Activated naive CD4-positive, alpha-beta T cell treated with anti-CD3 and anti-CD28 coated beads, Interleukin-2, amount 50 U/mL, for 16 hours (primary cell): Measurements from ENCODE around the gene SCAMP5.
A peak's percentile ranks its signal among the peaks of the same experiment; 100 is the strongest.

Experiments used
- DNase-seq: peaks from one replicate; pipeline ENCODE4 v3.0.0-alpha.2; 2020

Gene SCAMP5

DNA sequence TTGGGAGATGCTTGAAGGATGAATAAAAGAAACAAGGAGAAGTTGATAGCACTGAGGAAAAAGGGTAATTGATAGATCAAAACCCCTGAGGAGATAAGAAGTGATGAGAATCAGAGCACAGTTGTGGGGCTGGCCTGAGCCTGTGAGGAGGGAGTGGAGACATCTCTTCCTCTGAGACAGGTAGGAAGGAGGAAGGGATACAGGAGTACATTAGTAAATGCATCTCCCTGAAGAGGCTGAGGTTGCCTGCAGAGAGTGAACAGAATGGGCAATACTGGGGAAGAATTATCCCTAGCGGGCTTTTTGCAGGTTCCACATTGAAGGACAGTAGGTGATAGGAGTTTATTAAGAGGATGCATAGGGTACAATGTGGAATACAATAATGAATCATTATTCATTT is 17.3 kb upstream of the SCAMP5 start:
- DNase-seq, result no peak

DNA sequence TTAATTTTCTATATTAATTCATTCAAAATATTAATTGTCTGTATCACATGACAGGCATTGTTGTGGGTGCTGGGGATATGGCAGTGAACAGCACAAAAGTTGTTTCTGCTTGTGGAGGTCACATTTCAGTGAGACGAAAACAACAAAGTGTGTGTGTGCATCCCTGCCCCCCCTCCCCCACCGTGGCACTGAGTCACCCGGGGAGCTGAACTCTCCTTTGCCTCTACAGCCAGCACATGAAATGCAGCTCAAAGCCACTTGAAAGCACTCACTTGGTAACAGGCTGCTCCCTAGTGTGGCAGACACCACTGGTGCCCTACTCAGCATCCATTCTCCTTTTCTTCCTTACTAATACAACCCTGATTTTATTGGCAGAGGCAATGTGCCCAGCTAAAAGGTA is 16.9 kb upstream of the SCAMP5 start:
- DNase-seq, result peak; percentile 55

DNA sequence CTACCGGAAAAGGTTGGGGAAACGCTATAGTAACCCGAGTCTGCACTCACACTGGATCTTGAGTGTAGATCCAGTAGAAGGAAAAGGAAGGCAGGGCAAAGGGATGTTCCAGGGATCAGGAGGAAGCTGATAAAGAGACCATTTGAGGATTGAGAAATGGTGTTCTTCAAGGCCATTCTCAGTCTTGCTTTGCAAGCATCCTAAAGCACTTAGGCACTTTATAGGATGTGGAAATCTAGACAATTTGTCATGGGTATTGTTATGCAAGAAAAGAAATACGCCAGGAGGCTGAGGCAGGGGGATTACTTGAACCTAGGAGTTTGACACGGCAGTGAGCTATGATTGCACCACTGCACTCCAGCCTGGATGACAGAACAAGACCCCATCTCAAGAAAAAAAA is 13.2 kb upstream of the SCAMP5 start:
- no peak for DNase-seq

DNA sequence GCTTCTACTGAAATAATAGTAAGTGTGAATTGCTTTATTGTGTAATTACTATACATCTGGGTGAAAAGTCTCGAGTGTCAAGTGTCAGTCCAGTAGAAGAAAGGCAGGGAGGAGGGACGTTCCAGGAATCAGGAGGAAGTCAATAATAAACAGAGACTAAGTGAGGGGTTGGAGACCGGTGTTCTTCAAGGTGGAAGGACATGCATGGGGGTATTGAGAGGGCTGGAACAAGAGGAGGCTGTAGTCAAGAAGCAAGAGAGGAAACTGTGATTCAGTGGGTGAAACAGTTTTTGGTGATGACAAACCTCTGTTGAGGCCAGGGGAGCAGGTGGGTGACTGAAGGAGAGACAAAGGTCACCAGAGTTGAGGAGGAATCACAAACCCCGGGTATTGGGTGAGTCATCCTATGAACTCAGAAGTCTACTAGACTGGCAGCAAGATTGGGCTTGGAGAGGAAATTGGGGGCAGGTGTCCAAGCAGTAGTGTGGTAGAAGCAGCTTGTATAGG is 11.6 kb upstream of the SCAMP5 start:
- DNase-seq, result peak; percentile 50

DNA sequence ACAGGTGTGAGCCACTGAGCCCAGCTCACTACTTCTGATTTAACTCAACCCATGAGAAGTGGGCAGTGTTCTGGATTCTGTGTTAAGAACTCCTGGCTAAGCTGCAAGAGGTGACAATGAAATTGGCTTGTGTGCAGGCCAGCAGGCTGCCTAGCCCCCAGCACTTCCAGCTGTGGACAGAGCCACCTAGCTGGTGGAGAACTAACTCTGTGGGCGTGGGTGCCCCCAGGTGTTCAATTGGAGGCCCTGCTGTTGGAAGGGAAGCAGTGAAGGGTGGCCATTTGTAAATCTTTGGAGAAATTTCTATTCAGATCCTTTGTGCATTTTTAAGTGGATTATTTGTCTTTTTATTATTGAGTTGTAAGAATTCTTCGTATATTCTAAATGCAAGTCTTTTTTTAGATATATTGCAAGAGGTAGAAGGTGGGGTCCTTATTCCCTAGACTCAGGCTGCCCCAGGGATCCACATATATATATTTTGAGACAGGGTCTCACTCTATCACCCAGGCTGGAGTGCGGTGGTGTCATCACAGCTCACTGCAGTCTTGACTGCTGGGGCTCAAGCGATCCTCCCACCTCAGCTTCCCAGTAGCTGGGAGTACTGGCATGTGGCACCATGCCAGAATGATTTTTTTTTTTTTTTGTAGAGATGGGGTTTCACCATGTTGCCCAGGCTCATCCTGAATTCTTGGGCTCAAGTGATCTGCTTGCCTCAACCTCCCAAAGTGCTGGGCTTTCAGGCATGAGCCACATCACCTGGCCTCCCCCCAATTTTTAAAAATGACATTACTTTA is 7.2 kb upstream of the SCAMP5 start:
- peak; percentile 38 for DNase-seq

DNA sequence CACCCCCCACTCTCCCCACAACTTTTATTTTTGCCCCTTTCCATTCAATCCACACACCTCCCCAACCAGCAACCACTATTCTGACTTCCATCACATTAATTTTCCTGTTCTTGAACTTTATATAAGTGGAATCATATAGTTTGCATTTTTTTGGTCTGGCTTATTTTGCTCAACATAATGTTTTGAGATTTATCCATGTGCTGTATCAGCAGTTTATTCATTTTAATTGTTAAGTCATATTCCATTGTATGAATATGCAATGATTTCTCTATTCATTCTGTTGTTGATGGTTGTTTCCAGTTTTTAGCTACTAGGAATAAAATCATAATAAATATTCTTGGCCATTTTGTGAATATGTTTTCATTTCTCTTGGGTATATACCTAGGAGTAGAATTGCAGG is 5.8 kb upstream of the SCAMP5 start:
- no peak for DNase-seq

DNA sequence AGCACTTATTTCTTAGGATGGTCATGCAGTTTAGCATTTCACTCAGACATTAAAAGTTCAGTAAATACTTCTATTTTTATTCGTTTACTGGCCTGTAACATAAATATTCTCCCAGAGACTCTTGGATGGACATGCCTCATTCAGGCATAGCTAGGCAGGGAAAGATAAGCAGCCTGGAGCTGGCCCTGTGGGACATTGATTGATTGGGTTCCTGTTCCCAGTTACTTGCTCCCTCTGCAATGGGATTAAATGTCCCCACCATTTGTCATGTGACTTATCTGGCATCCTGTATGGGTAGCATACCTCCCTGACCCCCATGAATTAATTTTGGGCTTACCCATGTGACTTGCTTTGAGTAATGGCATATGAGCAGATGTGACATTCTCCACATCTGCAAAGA is 2.7 kb upstream of the SCAMP5 start:
- no peak for DNase-seq

DNA sequence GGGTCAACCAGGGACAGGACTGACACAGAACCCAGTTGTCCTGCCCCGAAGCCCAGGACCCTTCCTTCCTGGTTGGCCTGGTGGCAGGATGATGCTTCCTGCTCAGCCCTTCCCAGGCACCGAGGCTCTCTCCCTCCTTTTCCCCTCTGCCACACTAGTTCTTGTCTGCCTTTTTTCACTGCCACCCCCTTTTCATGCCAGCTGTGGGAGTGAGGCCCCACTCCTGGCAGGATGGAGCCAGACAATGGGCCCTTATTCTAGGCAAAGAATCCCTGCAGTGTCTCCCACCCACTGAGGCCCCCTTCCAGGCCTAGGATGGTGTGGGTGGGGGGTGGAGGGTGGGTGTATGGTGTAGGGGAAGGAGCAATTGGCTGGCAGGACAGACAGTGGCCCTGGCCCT is 1.1 kb upstream of the SCAMP5 start:
- DNase-seq, result no peak

DNA sequence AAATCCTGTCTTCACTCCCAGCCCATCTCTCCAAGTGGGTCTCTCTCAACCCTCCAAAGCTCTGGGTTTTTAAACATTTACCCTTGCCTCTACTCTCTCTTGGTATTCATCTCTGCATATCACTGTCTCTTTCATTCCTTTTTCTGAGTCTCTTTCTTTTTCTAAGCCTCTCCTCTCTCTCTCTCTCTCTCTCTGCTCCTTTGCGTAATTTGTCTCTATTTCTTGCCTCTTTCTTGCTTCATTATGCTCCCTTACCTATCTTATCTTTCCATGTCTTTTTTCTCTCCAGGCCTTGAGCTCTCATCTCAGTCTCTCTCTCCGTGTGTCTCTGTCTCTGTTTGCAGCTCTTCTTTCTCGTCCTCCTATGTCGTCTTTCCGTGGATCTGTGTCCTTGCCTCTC is 678 bp upstream of the SCAMP5 start:
- no peak for DNase-seq

DNA sequence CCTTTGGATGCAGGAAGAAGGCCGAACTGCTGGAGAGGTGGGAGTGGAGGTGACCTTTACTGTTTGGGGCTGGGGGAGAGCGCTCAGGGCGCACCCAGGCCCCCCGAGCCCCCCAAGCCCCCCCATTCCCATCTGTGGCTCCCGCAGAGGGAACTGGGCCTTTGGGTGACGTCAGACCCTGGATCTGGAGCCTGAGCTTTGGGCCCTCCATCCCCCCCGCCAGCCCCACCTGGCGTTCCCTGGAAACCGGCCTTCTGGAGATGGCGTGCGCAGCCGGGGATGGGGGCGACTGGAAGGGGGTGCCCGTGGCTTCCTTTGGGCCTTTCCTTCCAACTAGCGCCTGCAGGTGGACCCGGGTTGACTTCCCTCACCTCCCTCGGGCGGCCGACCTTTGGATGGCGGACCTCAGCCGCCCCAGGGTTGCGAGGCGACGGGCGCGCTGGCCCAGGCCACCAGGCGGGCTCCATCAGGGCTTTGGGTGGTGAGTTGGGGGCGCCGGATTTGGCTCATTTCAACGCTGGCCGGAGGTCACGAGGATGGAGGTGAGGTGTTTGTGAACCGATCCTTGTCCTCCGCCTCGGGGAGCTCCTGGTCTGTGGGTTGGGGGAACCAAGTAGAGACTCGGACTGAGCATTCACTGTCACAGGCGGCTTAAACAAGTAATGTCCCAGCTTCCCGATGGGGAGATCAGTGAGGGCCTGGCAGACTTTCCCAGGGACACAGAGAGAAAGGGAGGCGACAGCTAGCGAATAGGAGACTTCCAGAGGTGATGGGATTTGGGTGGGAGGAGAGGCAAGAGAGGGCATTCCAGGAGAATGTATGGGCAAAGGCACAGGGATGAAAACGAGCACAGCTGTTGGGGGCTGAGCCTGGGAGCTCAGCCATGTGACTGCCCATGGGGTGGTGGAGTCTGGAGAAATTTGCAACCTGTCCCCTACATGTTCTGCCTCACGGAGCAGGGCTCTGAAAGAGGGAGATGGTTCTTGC is 709 bp downstream of the SCAMP5 start:
- DNase-seq, result peak; percentile 12

DNA sequence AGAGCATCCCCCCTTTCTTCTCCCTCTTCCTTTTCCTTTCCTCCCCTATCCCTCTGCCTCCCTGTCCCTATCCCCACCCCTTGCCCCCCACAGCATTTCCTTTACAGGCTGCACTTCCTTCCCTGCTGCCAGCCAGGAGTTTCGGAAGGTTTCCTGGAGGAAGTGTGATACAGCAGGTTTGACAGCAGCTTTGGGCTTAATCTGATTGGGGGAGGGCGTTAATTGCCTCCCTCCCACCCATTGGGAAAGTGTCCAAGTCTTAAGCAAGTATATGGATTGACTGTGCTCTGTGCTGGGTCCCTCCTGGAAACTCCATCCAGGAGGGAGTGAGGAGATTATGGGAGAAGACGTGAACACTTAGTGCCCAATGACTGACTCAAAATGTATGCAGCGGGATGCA is 1.8 kb downstream of the SCAMP5 start:
- DNase-seq, result no peak

DNA sequence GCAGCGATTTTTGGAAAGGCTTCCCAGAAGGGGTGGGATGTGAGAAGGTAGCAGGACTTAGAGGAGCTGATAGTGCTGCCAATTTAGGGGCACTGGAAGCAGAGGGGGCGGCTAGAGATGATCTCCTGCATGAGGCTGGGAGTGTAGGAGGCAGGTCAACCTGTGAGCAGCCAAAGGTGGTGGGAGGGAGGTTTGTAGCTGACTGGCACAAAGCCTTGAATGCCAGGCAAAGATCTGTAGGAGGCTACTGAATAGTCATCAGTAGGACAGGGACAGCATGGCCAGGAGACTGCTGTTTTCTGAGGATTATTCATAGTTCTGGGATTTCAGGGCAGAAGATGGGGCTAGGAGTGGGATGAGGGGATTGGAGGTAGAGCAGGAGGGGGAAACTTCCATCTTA is 2.2 kb downstream of the SCAMP5 start:
- DNase-seq, result no peak

DNA sequence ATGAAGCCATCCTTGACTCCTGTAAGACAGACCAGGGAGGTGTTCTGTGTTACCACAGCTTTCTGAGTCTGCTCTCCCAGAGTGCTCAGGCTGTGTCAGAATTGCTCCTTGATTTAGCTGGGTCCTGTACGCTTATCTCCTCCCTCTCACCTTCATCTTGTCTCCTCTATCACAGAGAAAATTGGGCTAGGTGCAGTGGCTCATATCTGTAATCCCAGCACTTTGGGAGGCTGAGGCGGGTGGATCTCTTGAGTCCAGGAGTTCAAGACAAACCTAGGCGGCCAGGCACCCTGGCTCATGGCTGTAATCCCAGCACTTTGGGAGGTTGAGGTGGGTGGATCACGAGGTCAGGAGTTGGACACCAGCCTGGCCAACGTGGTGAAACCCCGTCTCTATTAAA is 5.9 kb downstream of the SCAMP5 start:
- no peak for DNase-seq

DNA sequence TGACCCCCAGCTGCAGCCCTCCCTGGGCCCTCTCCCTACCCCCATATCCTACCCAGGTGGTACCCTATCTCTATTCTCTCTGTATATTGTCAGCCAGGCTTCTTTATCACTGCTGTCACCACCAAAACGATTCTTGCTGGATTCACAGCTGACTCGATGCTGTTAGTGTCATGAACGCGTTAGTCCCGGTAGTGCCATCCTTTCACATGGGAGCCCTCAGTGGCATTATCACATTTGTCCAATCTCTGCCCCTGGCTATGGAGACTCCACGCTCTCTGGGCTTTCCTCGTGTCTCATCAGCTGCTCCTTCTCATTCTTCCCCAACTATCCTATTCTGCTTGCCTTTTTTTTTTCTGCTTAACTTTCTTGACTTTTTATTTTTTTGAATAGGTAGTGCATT is 7.0 kb downstream of the SCAMP5 start:
- DNase-seq, result no peak

DNA sequence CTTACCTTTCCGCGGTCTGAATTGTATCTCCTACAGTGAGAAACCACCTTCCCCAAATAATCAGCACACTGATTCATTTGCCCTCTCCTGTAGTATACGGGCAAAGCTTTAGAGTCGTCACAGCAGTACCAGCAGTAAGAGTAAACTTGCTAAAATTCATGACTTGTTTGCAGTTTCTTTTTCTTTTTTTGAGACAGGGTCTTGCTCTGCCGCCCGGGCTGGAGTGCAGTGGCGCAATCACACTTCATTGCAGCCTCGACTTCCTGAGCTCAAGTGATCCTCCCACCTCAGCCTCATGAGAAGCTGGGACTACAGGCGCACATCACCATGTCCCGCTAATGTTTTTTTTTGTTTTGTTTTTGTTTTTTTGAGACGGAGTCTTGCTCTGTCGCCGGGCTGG is 11.9 kb downstream of the SCAMP5 start:
- no peak for DNase-seq

DNA sequence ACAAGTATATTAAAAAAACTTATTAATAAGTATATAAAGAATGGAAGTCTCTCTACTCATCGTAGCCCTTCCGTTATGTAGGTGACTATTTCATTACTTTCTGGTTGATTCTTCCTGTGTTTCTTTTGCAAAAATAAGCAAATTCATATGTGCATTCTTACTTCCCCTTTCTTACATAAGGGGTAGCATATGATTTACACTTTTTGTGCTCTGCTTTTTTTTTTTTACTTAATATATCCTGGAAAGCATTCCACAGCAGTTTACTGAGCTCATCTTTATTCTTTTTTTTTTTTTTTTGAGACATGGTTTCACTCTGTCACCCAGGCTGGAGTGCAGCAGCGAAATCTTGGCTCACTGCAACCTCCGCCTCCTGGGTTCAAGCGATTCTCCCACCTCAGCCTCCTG is 12.9 kb downstream of the SCAMP5 start:
- no peak for DNase-seq

DNA sequence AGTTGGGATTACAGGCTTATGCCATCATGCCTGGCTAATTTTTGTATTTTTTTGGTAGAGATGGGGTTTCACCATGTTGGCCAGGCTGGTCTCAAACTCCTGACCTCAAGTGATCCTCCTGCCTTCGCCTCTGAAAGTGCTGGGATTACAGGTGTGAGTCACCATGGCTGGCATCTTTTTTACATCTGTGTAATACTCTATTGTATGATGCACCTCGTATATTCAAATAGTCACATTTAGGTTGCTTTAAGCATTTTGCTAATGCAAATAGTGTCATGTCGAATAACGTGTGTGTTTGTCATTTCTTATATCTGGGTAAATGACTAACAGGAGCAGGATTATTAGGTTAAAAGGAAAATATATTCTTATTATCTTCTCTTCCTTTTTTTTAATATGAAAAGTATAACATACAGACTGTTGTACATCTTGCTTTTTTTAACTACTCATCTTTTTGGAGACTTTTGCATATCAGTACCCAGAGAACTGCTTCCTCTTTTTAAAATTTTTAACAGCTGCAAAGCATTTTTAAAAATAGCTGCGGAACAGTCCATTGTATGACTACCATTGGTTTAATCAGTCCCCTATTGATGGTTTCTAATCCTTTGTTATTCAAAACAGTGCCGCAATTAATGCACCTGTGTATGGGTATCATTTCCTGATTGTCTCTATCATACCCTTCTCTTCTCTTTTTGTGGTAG is 13.4 kb downstream of the SCAMP5 start:
- no peak for DNase-seq

DNA sequence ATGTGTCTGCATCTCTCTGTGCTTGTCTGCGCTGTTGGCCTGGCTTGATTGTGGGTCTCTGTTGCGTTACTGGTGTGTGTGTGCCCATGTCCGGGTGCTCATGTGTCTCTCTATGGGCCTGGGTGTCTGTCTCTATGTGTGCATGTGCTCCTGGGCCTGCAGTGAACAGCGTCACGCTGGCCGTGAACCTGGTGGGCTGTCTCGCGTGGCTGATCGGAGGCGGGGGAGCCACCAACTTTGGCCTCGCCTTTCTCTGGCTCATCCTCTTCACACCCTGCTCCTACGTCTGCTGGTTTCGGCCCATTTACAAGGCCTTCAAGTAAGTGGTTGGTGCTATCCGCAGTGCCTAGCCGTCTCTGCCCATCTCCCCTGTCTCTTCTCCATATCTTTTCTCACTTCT is 21.1 kb downstream of the SCAMP5 start:
- DNase-seq, result no peak

DNA sequence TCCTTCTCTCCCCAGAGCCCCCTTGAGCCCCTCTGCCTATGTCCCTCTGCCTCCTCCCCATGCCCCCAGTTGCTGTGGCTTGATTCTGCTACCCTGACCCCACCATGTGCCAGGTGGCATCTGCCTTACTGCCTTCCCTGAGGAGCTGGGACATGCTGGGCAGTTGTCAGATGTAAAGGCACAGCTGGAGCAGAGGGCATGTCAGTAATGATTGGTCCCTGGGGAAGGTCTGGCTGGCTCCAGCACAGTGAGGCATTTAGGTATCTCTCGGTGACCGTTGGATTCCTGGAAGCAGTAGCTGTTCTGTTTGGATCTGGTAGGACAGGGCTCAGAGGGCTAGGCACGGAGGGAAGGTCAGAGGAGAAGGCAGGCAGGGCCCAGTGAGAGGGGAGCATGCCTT is 24.6 kb downstream of the SCAMP5 start:
- no peak for DNase-seq

DNA sequence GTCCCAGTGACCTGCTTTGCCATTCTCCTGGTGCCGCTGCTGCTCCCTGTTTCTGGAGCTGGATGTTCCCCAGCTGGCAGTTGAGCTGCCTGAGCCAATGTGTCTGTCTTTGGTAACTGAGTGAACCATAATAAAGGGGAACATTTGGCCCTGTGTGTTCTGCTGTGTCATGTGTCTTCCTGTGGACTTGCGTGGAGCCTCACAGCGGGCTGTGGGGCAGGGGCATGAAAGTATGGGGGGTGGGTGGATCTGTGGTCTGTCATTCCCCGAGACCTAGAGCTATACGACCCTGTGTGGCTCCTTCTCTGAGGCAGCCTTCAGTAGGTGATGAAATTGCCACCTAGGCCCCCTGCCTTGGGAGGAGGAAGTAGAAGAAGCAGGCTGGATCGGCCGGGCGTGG is 26.0 kb downstream of the SCAMP5 start:
- no peak for DNase-seq

DNA sequence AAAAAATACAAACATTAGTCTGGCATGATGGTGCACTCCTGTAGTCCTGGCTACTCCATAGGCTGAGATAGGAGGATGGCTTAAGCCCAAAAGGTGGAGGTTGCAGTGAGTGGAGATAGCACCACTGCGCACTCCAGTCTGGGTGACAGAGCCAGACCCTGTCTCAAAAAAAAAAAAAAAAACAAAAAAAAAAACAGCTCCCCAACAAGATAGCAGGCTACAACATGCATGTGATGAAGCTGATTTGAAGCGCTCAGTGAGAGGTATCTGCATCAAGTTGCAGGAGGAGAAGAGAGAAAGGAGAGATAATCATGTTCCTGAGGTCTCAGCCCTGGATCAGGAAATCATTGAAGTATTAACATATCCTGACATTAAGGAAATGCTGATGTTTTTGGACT is 27.4 kb downstream of the SCAMP5 start:
- DNase-seq, result no peak

DNA sequence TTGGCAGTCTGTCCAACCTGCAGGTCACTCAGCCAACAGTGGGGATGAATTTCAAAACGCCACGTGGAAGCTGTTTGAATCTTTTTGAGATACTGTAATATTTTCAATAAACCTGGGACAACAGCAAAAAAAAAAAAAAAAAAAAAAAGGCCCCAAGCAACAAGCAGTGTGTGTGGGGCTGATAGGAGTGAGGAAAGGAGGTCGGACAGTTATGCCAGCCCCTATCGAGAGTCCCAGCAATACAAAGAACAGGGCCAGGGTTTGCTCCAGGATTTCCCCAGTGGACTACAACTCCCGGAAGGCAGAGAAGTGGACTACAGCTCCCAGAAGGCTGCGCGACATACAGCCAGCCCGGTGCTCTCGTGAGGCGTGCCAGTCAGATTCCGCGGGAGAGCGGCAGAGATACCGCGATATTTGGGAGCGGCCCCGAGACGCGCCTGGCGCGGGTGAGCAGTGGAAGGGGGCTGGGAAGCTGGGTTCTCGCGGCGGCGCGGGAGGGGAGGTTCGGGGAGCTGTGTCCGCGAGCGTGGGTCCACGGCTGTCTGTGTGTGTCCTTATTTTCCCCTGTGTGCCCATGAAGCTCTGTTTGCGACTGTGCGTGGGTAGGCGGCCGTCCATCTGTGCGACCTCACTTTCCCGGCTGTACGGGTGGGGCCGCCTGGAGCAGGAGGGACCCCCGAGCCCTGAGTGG is 28.0 kb downstream of the SCAMP5 start, which contains the start of gene PPCDC:
PPCDC (plus strand) TSS at position 410 of the 691 bp plus-strand sequence. CDS start 4,729 bp downstream, outside the sequence.
- DNase-seq, result peak; percentile 95
